ENCODE data around the gene ID4.

The ID4 gene

DNA sequence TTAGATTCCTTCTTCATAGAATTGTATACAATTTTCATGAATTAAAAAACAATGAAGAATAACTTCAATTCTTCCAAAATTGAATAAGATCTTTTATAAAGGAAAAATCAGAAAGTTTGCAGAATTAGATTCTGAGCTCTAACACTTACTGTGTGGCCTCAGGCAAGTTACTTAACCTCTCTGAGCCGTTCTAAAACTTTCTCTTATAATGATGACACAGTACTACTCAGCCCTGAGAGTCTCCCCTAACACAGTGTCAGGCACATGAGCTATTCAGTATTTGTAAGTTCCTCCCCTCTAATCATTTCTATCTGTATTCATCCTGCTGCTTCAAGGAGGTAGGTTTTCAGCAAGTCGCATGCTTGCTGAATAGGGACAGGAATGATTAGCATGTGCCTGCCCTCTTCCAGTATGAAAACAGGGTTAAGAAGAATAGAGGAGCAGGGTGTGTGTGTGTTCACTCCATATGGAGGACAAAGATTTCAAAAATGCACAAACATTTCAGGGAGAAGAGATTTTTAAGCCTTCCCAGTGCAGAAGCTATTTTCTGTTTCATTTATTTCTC is 11.4 kb downstream of the ID4 start:
- H3K36me3 Mint-ChIP-seq (ENCODE audit: low read depth), result peaks cover 13% of the 10 kb centered on the region
- peaks cover 66% of the 10 kb centered on the region for H3K4me1 Mint-ChIP-seq
- no peak overlapping the region for H3K4me3 Mint-ChIP-seq
- H3K27ac Mint-ChIP-seq, result no peak overlapping the region
- TF ChIP-seq CTCF (IDR thresholded peaks at IDR 0.05), result no peak
- H3K9me3 Mint-ChIP-seq, result no peaks in the 10 kb centered on the region
- no peak for DNase-seq
- peaks cover 11% of the 10 kb centered on the region for H3K27me3 Mint-ChIP-seq (ENCODE audit: low read depth, poor library complexity)

DNA sequence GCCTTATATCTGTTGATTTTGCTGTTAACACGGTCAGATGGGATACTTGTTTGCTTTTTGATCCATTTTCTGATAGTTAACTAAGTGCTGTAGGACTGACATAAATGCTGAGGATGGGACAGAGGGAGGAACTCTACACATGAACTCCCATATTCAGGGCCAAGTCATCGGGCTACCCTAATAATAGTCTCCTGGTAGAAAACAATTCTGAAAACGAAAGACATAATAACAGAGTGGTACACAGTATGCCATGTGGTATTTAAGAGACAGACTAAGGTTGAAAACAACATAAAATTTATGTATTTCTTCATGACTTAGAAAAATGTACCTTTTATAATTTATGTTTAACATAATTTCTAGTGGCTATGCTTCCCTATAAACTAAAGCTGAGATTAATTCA is 12.0 kb downstream of the ID4 start:
- DNase-seq, result no peak
- H3K4me1 Mint-ChIP-seq, result peaks cover 69% of the 10 kb centered on the region
- H3K27me3 Mint-ChIP-seq (ENCODE audit: low read depth, poor library complexity), result peaks cover 11% of the 10 kb centered on the region
- H3K36me3 Mint-ChIP-seq (ENCODE audit: low read depth), result peaks cover 17% of the 10 kb centered on the region
- H3K9me3 Mint-ChIP-seq, result no peaks in the 10 kb centered on the region
- TF ChIP-seq CTCF (IDR thresholded peaks at IDR 0.05), result no peak
- H3K4me3 Mint-ChIP-seq, result no peak overlapping the region
- H3K27ac Mint-ChIP-seq, result no peak overlapping the region

DNA sequence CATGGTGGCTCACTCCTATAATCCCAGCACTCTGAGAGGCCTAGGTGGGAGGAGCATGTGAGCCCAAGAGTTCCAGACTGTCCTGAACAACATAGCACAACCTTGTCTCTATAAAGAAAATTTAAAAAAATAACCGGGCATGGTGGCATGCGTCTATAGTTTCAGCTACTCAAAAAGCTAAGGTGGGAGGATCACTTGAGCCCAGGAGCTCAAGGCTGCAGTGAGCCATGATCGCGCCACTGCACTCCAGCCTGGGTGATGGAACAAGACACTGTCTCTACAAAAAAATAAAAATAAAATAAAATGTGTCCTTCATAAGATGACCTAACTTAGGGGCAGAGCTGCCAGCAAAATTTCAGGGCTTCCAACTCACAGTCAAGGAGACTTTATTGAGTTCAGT is 12.6 kb downstream of the ID4 start:
- no peak overlapping the region for H3K4me3 Mint-ChIP-seq
- peaks cover 17% of the 10 kb centered on the region for H3K36me3 Mint-ChIP-seq (ENCODE audit: low read depth)
- TF ChIP-seq CTCF (IDR thresholded peaks at IDR 0.05), result no peak
- peaks cover under 1% of the 10 kb centered on the region for H3K9me3 Mint-ChIP-seq
- no peak overlapping the region for H3K27ac Mint-ChIP-seq
- peaks cover 65% of the 10 kb centered on the region for H3K4me1 Mint-ChIP-seq
- no peak for DNase-seq
- H3K27me3 Mint-ChIP-seq (ENCODE audit: low read depth, poor library complexity), result peaks cover 11% of the 10 kb centered on the region

- H3K4me1 Mint-ChIP-seq, result peaks cover 66% of the 10 kb centered on the region
- peak overlapping the region; percentile 99 for H3K27ac Mint-ChIP-seq
- H3K27me3 Mint-ChIP-seq (ENCODE audit: low read depth, poor library complexity), result peaks cover 6% of the 10 kb centered on the region
- peak overlapping the region; percentile 67 for H3K4me3 Mint-ChIP-seq
- peak; percentile 83 for TF ChIP-seq CTCF (IDR thresholded peaks at IDR 0.05)
- peaks cover 11% of the 10 kb centered on the region for H3K36me3 Mint-ChIP-seq (ENCODE audit: low read depth)
- peak; percentile 40 for DNase-seq
- H3K9me3 Mint-ChIP-seq, result peaks cover 8% of the 10 kb centered on the region
Observed at GRCh38 chr6:19851241-19852089, 14.3 kb downstream of the ID4 start.

GRCh38 chr6:19852090-19852457 is 14.9 kb downstream of the ID4 start:
- peaks cover 8% of the 10 kb centered on the region for H3K36me3 Mint-ChIP-seq (ENCODE audit: low read depth)
- peak overlapping the region; percentile 67 for H3K4me3 Mint-ChIP-seq
- H3K27me3 Mint-ChIP-seq (ENCODE audit: low read depth, poor library complexity), result peaks cover 10% of the 10 kb centered on the region
- H3K4me1 Mint-ChIP-seq, result peaks cover 66% of the 10 kb centered on the region
- H3K27ac Mint-ChIP-seq, result peak overlapping the region; percentile 99
- no peak for TF ChIP-seq CTCF (IDR thresholded peaks at IDR 0.05)
- H3K9me3 Mint-ChIP-seq, result peaks cover 8% of the 10 kb centered on the region
- DNase-seq, result no peak
